GM12872 (cell line): ENCODE results near the gene SIGLEC12.

Experiments used
- CTCF ChIP-seq: IDR thresholded peaks from 3 replicates; pipeline ENCODE4 v1.5.1; 2011; ENCODE audit warnings: low read depth, mild to moderate bottlenecking, low read length, moderate library complexity; ENCODE audit not compliant: insufficient read depth

The SIGLEC12 gene

GRCh38 chr19:51507192-51507591 lies 5.6 kb upstream of the SIGLEC12 start:
- TF ChIP-seq CTCF, result no peak

GRCh38 chr19:51505904-51506303 lies 4.3 kb upstream of the SIGLEC12 start:
- no peak for TF ChIP-seq CTCF

GRCh38 chr19:51503896-51504295 lies 2.3 kb upstream of the SIGLEC12 start:
- no peak for TF ChIP-seq CTCF

- no peak for TF ChIP-seq CTCF
Measured at GRCh38 chr19:51503286-51503817, 1.8 kb upstream of the SIGLEC12 start.

GRCh38 chr19:51497666-51498065 lies 3.9 kb downstream of the SIGLEC12 start:
- no peak for TF ChIP-seq CTCF

- no peak for TF ChIP-seq CTCF
Measured at GRCh38 chr19:51493776-51494175, 7.8 kb downstream of the SIGLEC12 start.

- TF ChIP-seq CTCF, result no peak
Measured at GRCh38 chr19:51491586-51491985, 10.0 kb downstream of the SIGLEC12 start.
